Activated naive CD4-positive, alpha-beta T cell treated with anti-CD3 and anti-CD28 coated beads for 36 hours (primary cell): Measurements from ENCODE around the gene TTLL1. TPM values are rescaled to one million over a fixed set of nuclear protein-coding genes. Genes with fewer than 3 reads are reported as not detected.

Experiments
- CTCF ChIA-PET: fragments of 350-600 bp; sonication (Branson Sonifier 250); formaldehyde crosslinking; loops from one replicate; lab custom pipeline; 2021; ENCODE audit warnings: antibody characterized with exemption; lab: Charles Lee
- DNase-seq: peaks from one replicate; pipeline ENCODE4 v3.0.0-alpha.2; 2020
- H3K27ac Mint-ChIP-seq: one replicate; pipeline ENCODE4 v1.8.0; 2021; ENCODE audit warnings: mild to moderate bottlenecking, mixed read lengths
- H3K27me3 Mint-ChIP-seq: one replicate; pipeline ENCODE4 v1.8.0; 2021; ENCODE audit warnings: low read depth, mixed read lengths
- H3K36me3 Mint-ChIP-seq: one replicate; pipeline ENCODE4 v1.8.0; 2021; ENCODE audit warnings: low read depth, mixed read lengths
- H3K4me1 Mint-ChIP-seq: one replicate; pipeline ENCODE4 v1.8.0; 2021; ENCODE audit warnings: low read depth, mixed read lengths
- H3K4me3 Mint-ChIP-seq: one replicate; pipeline ENCODE4 v1.8.0; 2021; ENCODE audit warnings: mild to moderate bottlenecking, moderate library complexity, mixed read lengths
- H3K9me3 Mint-ChIP-seq: one replicate; pipeline ENCODE4 v1.8.0; 2021; ENCODE audit warnings: mixed read lengths
- intact Hi-C: fragments of 100-400 bp; cut with micrococcal nuclease; formaldehyde crosslinking; loops from one replicate; pipeline ENCODE4 v1.15.1; 2023
- total RNA-seq, 2 experiments: library from RNA; stranded (reverse); gene quantifications; one replicate each; pipeline ENCODE4 v1.2.3, GENCODE V29; 2021

TTLL1 gene
- total RNA-seq, 2 experiments from 2014 or later, result 7.4 TPM

GRCh38 chr22:43126501-43127165 lies 37.4 kb upstream of the TTLL1 start:
- intact Hi-C loops, result no loop called here
- CTCF ChIA-PET, result interaction anchor here (0.8 kb wide), 1 partner anchor 18 kb away, joined by 3 read pairs; no protein-coding TSS in a partner anchor
- Mint-ChIP-seq H3K4me1 (no peaks in the 10 kb centered on the region), H3K9me3 (no peaks in the 10 kb centered on the region), H3K4me3 (no peak overlapping the region), H3K36me3 (no peaks in the 10 kb centered on the region), H3K27ac (no peak overlapping the region), H3K27me3 (no peaks in the 10 kb centered on the region)
- DNase-seq, result no peak

- intact Hi-C loops, result no loop called here
- Mint-ChIP-seq H3K9me3 (no peaks in the 10 kb centered on the region), H3K27ac (no peak overlapping the region), H3K36me3 (no peaks in the 10 kb centered on the region), H3K4me1 (no peaks in the 10 kb centered on the region), H3K27me3 (no peaks in the 10 kb centered on the region), H3K4me3 (no peak overlapping the region)
- DNase-seq, result no peak
- CTCF ChIA-PET, result no interaction called here
Observed at GRCh38 chr22:43118953-43119458, 29.8 kb upstream of the TTLL1 start.

GRCh38 chr22:43118024-43118849 lies 29.0 kb upstream of the TTLL1 start:
- CTCF ChIA-PET, result no interaction called here
- Mint-ChIP-seq H3K4me1 (no peaks in the 10 kb centered on the region), H3K27me3 (no peaks in the 10 kb centered on the region), H3K9me3 (no peaks in the 10 kb centered on the region), H3K27ac (no peak overlapping the region), H3K4me3 (no peak overlapping the region), H3K36me3 (no peaks in the 10 kb centered on the region)
- intact Hi-C loops, result no loop called here
- DNase-seq, result no peak

- intact Hi-C loops, result no loop called here
- Mint-ChIP-seq H3K27me3 (no peaks in the 10 kb centered on the region), H3K9me3 (no peaks in the 10 kb centered on the region), H3K4me3 (no peak overlapping the region), H3K27ac (no peak overlapping the region), H3K4me1 (no peaks in the 10 kb centered on the region), H3K36me3 (no peaks in the 10 kb centered on the region)
- no peak for DNase-seq
- CTCF ChIA-PET, result interaction anchor here (0.7 kb wide), 1 partner anchor 63 kb away, joined by 5 read pairs; no protein-coding TSS in a partner anchor
Observed at GRCh38 chr22:43116932-43117331, 27.7 kb upstream of the TTLL1 start.

GRCh38 chr22:43114958-43115357 lies 25.8 kb upstream of the TTLL1 start:
- Mint-ChIP-seq H3K9me3 (no peaks in the 10 kb centered on the region), H3K4me3 (no peak overlapping the region), H3K27me3 (peaks cover 3% of the 10 kb centered on the region), H3K27ac (no peak overlapping the region), H3K36me3 (no peaks in the 10 kb centered on the region), H3K4me1 (peaks cover 5% of the 10 kb centered on the region)
- intact Hi-C loops, result no loop called here
- CTCF ChIA-PET, result no interaction called here
- no peak for DNase-seq

- Mint-ChIP-seq H3K9me3 (no peaks in the 10 kb centered on the region), H3K4me3 (no peak overlapping the region), H3K36me3 (no peaks in the 10 kb centered on the region), H3K4me1 (peaks cover 5% of the 10 kb centered on the region), H3K27ac (no peak overlapping the region), H3K27me3 (peaks cover 3% of the 10 kb centered on the region)
- no peak for DNase-seq
- CTCF ChIA-PET, result no interaction called here
- intact Hi-C loops, result no loop called here
Observed at GRCh38 chr22:43113526-43114251, 24.5 kb upstream of the TTLL1 start.

- Mint-ChIP-seq H3K4me1 (peaks cover 5% of the 10 kb centered on the region), H3K4me3 (peak overlapping the region; percentile 61), H3K27me3 (peaks cover 3% of the 10 kb centered on the region), H3K27ac (no peak overlapping the region), H3K36me3 (no peaks in the 10 kb centered on the region), H3K9me3 (no peaks in the 10 kb centered on the region)
- CTCF ChIA-PET, result interaction anchor here (0.7 to 0.9 kb wide), 2 partner anchors 11 to 255 kb away, joined by 3 read pairs; no protein-coding TSS in a partner anchor
- intact Hi-C loops, result loop anchor here (2.0 kb wide), 2 partner anchors 42 to 76 kb away; partner anchors contain the start of gene TTLL12
- peak; percentile 41 for DNase-seq
Observed at GRCh38 chr22:43110927-43111623, 21.9 kb upstream of the TTLL1 start.

GRCh38 chr22:43110444-43110926 lies 21.3 kb upstream of the TTLL1 start, which contains the start of gene BIK:
TSS of gene BIK (plus strand) at chr22:43110750. CDS start at chr22:43124023, 13,273 bp downstream.
- CTCF ChIA-PET, result no interaction called here
- Mint-ChIP-seq H3K9me3 (no peaks in the 10 kb centered on the region), H3K4me1 (peaks cover 5% of the 10 kb centered on the region), H3K36me3 (no peaks in the 10 kb centered on the region), H3K27ac (no peak within 1 kb of the TSS), H3K27me3 (peaks cover 3% of the 10 kb centered on the region), H3K4me3 (peak within 1 kb of the TSS; percentile 69)
- peak; percentile 49 for DNase-seq
- intact Hi-C loops, result loop anchor here (2.0 kb wide), 2 partner anchors 42 to 76 kb away; partner anchors contain the start of gene TTLL12

- H3K27me3 Mint-ChIP-seq, result peaks cover 3% of the 10 kb centered on the region
- H3K27ac Mint-ChIP-seq, result no peak overlapping the region
- no peaks in the 10 kb centered on the region for H3K9me3 Mint-ChIP-seq
- CTCF ChIA-PET, result no interaction called here
- intact Hi-C loops, result loop anchor here (2.0 kb wide), 2 partner anchors 43 to 77 kb away; partner anchors contain the start of gene TTLL12
- H3K4me1 Mint-ChIP-seq, result peaks cover 5% of the 10 kb centered on the region
- peak overlapping the region; percentile 69 for H3K4me3 Mint-ChIP-seq
- H3K36me3 Mint-ChIP-seq, result no peaks in the 10 kb centered on the region
- DNase-seq, result no peak
Observed at GRCh38 chr22:43109921-43110443, 20.8 kb upstream of the TTLL1 start.

GRCh38 chr22:43109511-43109910 lies 20.3 kb upstream of the TTLL1 start:
- H3K4me3 Mint-ChIP-seq, result no peak overlapping the region
- CTCF ChIA-PET, result no interaction called here
- peaks cover 5% of the 10 kb centered on the region for H3K4me1 Mint-ChIP-seq

GRCh38 chr22:43106302-43106701 lies 17.1 kb upstream of the TTLL1 start:
- intact Hi-C loops, result no loop called here
- DNase-seq, result no peak
- H3K36me3 Mint-ChIP-seq, result no peaks in the 10 kb centered on the region
- H3K4me1 Mint-ChIP-seq, result peaks cover 8% of the 10 kb centered on the region
- CTCF ChIA-PET, result interaction anchor here (0.6 kb wide), 1 partner anchor 908 kb away, joined by 5 read pairs; no protein-coding TSS in a partner anchor
- no peaks in the 10 kb centered on the region for H3K9me3 Mint-ChIP-seq
- no peak overlapping the region for H3K27ac Mint-ChIP-seq
- H3K4me3 Mint-ChIP-seq, result no peak overlapping the region
- peaks cover 3% of the 10 kb centered on the region for H3K27me3 Mint-ChIP-seq

More at GRCh38 chr22:43109511-43109910, 20.3 kb upstream of the TTLL1 start:
- peaks cover 3% of the 10 kb centered on the region for H3K27me3 Mint-ChIP-seq
- DNase-seq, result no peak
- no peaks in the 10 kb centered on the region for H3K9me3 Mint-ChIP-seq
- intact Hi-C loops, result no loop called here
- H3K27ac Mint-ChIP-seq, result no peak overlapping the region
- no peaks in the 10 kb centered on the region for H3K36me3 Mint-ChIP-seq
